GM19043 (cell line): ENCODE data around the gene MPIG6B.

Experiments used
- ATAC-seq: cut with Tn5 transposase; IDR thresholded peaks from one replicate; pipeline ENCODE4 v1.9.1; 2021; ENCODE audit warnings: low read depth; ENCODE audit not compliant: unreplicated experiment

MPIG6B gene

GRCh38 chr6:31720196-31720770 is 2.9 kb upstream of the MPIG6B start:
- no peak for ATAC-seq

- no peak for ATAC-seq
Observed at GRCh38 chr6:31721351-31722020, 1.7 kb upstream of the MPIG6B start, which contains the start of gene LY6G6C. Gene LY6G6C (minus strand): TSS chr6:31721746. CDS start chr6:31721679, 67 bp downstream.

- ATAC-seq, result no peak
Observed at GRCh38 chr6:31722173-31722572, 1.0 kb upstream of the MPIG6B start.

DNA sequence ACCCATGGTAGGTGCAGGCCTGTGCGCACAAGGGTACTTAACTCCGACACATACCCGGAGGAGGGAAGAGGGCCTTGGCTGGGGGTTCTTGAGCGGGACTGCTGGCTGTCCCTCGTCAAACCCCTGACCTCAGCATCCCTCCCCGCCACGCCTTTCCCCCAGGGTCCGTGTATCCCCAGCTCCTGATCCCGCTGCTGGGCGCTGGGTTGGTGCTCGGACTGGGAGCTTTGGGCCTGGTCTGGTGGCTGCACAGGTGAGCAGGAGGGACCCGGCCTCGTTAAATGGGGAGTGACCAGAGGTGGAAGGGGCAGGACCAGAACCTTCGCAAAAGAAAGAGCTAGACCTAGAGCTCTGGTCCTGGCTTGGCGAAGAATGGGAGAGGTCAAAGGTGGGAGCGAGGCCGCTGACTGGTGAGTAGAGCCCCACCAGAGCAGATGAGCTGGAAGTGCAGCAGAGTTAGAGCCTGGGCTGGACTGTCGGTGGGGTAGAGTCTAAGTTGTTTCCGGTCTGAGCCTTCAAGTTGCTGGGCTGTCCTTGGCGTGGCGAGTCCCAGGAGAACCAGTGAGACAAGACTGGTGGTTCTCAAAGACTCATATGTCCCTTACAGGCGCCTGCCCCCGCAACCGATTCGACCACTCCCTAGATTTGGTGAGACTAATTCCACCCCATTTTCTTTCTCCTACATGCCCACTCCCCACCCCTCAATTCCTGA is 963 bp downstream of the MPIG6B start:
- ATAC-seq, result no peak

- no peak for ATAC-seq
Observed at GRCh38 chr6:31725502-31726350, 2.6 kb downstream of the MPIG6B start.

- peak; percentile 65 for ATAC-seq
Observed at GRCh38 chr6:31727034-31727716, 4.0 kb downstream of the MPIG6B start.

DNA sequence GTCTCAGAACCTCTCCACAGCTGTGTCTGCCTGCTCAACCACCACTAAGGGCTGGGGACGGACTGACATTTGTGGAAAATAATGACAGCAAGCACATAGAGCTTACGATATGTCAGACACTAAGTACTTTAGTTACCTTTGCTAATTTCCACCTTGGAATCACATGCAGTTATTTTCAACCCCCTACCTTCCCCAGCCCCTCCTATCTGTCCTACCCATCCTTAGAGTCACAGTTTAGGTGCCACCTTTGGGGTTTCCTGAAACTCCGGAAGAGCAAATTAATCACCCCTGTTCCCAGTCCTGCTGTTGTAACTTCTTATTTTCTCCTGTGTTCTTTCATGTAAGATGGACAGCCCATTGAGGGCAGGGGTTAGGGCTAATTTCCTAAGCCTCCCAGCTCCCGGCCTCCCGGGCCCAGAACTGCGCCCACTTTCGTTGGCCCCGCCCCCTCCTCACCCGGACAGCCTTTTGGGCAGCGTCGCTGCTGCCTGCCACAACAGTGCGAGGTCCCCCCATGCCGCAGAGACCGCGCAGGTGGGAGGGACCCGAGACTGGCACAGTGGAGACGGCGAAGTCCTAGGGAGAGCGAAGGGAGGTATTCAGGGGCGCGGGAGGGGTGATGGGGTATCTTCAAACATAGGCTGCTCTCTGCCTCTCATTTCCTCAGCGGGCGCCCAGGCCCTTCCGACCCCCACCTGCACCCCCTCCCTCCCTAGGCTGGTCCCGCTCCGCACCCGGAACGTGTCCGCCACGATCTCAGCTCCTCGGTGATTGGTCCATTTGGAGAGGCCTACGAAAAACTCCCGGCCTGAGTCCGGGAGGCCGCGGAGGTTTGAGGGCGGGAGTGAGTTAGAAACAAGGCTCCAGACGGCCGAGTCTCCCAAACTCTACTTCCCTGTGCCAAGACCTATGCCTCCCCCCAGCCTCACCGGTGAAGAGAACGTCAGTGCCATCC is 4.8 kb downstream of the MPIG6B start:
- no peak for ATAC-seq

DNA sequence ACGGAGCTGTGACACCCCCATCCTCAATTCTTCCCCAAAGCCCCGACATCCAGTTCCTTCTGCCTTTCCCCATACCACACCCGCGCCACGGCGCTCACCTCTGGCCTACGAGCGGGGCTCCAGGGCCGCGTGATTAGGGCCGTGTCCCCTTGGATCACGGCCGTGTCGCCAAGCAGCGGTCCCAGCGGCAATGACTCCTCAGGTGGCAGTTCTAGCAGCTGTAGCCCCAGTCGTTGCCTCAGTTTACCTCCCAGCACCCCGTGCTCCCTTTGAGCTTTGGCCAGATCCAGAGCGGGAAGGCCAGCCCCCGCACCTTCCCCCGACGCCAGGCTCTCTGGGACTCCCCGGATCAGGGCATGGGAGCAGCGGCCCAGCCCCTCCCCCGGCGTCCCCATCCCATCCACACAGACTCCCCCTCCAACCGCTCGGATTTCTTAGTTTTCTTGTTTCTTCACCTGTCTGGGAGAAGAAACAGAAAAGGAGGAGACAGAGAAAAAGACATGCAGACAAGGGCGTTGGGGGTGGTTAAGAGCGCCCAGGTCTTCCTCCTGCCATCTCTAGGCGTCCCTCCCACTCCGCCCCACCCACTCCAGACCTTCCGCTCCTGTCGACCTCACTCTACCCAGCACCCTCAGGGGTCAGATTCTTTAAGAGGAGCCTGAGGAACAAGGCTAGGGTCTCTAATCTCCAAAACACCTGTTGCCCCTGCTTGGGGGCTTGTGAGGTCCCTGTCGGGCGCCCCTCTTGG is 5.8 kb downstream of the MPIG6B start, which contains the start of gene DDAH2:
Gene DDAH2 (minus strand): TSS at position 533 of the 748 bp plus-strand sequence. CDS start 138 bp downstream, at position 395.
- ATAC-seq, result no peak

DNA sequence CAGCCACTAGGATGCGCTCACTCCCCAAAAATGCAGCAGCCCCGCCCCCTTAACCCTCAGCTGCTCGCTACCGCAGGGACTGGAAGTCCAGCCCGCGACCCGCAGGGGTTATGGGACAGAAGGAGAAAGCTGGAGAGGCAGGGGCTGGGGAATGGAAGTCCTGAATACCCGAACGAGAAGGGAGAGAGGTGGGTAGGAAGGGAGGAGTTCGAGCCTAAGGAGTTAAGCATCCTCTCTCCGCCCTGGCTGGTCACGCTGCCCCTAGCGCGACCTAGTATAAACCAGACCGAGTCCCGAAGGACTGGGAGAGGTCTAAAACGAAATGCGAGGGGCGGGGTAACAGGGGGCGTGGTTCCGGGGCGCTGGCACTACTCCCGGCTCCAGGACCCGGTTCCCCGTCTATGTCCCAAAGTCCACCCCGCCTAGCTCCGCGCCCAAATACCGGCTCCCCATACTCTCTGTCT is 6.4 kb downstream of the MPIG6B start:
- ATAC-seq, result no peak

DNA sequence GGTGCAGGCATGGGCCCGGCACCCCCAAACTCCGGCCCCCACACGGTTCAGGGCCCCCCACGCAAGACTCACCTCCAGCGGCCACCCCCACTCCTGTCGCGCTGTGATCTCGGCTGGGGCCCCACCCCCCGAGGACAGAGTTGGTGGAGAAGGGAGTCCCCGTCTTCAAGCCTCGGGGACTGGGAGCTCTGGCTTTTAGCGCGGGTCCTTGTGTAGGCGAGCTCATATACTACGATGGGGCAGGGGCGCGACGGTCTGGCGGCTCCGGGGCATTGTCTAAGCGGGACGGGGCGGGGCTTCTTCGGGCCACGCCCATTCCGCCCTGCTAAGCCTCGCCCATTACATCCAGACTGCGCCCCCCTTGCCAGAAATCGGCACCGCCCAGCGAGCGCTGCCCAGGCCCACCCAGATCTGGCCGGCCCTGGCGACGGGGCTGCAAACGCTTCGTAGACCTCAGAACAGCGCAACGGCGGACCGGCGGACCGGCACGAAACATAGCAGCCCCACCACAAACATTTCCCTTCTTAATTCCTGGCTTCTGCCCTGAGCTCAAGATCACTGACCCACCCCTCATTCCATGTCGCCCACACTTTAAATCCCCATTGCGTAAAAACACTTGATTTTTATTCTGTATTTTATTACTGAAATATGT is 6.9 kb downstream of the MPIG6B start:
- no peak for ATAC-seq

DNA sequence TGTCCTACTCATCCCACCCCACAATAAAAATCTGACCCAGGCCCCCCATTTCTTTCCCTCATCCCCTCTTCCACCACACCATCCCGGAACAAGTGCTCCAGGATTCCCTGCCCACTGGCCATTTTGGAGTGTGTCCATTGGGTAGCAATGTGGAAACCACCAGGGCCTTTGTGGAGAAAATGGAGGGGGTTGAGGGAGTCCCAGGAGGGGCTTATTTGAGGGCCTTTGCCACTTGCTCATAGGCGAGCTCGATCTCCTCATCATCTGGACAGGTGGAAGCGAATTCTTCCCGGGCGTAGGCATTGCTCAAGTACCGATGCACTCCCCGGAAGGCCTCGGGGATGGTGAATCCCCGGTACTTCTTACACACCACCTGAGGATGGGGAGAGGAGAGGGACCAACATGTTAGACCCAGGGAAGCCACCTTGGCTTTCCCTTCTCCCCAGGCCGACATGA is 7.5 kb downstream of the MPIG6B start:
- no peak for ATAC-seq

GRCh38 chr6:31732029-31732428 is 8.9 kb downstream of the MPIG6B start:
- no peak for ATAC-seq

GRCh38 chr6:31733734-31734133 is 10.6 kb downstream of the MPIG6B start:
- no peak for ATAC-seq

- ATAC-seq, result no peak
Observed at GRCh38 chr6:31734247-31734820, 11.2 kb downstream of the MPIG6B start.

DNA sequence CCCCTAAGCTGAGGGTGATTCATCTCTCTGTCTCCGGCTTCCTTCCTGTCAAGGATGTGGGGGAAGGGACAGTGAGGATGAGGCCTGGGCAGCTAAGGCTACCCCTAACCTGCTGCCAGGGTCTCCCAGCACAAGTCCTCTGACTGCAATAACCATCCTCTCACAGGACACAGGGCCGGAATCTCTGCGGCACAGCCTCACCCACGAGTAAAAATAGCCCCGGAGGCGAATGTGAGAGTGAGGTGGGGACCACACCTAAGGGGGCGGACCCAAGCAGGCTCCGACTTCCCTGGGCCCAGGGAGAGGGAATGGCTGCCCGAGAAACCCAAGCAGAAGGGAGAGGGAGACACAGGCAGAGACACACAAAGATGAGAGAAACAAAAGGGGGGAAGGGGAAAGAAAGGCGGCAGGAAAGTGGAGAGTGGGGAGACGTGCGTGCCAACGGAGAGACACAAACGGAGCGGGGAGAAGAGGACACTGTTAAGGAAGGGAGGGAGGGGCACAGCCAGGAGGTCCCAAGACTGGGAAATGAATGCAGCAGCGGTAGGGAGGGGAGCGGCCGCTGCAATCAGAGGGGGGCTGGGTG is 11.7 kb downstream of the MPIG6B start:
- no peak for ATAC-seq

GRCh38 chr6:31736021-31736767 is 13.0 kb downstream of the MPIG6B start, which contains the start of gene CLIC1:
Gene CLIC1 (minus strand): TSS chr6:31736530. CDS start chr6:31736300, 230 bp downstream.
- ATAC-seq, result peak; percentile 33
